Stimulated activated CD4-positive, alpha-beta T cell treated with anti-CD3 and anti-CD28 coated beads, Interleukin-2, amount 100 ng/mL, for 24 hours (primary cell): ENCODE data around the gene SMIM13.

Experiments used
- DNase-seq, 2 donors: peaks; one replicate each; pipeline ENCODE4 v3.0.0-alpha.2; 2020

SMIM13 gene

DNA sequence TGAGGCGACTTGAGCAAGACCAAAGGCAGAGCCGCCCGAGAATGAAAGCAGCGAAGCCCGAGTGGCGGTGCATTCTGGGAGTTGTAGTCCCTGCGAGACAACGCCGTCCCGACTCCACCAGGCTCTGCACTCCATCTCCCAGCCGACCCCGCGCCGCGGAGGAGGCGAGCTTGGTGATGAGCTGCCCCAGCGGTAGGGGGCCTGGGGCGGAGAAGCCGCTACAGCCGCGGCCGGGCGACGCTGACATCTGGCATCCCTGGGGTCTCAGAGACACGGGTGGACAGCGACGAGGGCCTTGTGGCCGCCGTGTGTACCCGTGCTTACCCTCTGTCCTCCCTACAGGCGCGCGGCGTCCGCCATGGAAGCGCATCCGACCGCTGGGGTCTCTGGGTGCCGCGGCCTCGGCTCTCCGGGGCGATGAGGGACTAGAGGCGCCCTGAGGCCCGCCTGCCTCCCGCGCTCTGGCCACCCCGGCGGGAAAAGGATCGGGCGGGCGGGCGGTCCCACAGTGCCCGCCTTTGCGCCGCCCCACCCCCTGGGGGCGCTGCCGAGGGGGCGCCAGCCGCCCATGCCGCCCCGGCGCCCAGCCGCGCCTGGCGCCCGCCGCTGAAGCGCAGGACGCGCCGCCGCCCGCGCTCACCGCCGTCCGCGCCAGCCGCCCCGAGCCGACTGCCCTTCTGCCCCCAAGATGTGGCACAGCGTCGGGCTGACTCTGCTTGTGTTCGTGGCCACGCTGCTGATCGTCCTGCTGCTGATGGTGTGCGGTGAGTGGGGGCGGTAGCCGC lies at the start of gene SMIM13:
SMIM13 (plus strand) TSS at position 209 of the 785 bp plus-strand sequence; CDS start at position 689, 480 bp downstream.
- peak; percentile 95 to 96 for DNase-seq

DNA sequence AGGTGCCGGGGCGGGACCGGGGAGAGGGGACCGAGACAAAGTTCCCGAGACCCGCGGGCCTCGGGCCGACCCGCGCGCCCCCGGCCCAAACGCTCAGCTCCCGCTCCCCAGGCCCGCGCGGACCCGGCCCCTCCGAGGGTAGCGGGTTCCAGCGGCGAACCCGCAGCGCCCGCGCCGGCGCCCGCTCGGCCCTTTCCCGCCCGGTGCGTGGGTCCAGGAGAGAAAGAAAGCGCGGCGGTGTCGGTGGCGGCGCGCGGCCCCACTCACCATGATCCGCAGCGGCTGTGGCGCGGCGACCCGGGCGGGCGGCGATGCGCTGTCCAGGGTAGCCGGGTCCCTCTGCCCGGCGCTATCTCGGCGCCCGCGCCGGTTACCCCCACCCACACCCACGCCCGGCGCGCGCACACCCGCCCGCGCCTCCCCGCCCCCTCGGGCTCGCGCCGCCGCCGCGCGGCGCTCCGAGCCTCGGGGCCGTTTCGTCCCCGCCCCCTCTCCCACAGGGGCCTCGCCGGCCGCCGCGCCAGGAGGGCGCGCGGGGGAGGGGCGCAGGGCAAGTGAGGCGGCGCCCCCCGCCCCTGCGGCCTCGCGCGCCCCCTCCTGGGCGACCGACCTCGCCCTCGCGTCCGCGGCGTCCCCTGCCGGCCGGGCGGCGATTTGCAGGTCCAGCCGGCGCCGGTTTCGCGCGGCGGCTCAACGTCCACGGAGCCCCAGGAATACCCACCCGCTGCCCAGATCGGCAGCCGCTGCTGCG lies 49.5 kb upstream of the SMIM13 start, which contains the start of gene ELOVL2:
ELOVL2 (minus strand) TSS at position 345 of the 751 bp plus-strand sequence; CDS start at position 270, 75 bp downstream.
- DNase-seq = peak in 1 of 2 donors; percentile 49

DNA sequence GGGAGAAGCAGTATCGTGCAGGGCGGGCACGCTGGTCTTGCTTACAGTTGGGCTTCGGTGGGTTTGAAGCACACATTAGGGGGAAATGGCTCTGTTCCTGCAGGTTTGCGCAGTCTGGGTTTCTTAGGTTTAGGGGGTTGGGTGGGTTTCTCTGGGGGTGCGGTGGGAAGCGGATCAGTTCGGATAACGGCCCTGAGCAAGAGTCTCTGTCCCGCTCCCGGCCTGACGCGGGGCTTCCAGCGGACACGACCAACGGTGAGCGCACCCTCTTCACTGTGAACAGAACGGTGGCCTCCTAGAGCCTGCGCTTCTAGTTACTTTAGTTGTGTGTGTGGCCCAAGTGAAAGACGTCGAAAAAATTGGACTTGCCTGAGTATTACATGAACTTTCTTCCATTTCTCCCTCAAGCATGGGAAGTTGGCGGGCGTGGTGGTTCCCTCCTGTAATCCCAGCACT lies 48.9 kb upstream of the SMIM13 start:
- DNase-seq = no peak

- DNase-seq = no peak
Observed at GRCh38 chr6:11050731-11051130, 42.9 kb upstream of the SMIM13 start.

DNA sequence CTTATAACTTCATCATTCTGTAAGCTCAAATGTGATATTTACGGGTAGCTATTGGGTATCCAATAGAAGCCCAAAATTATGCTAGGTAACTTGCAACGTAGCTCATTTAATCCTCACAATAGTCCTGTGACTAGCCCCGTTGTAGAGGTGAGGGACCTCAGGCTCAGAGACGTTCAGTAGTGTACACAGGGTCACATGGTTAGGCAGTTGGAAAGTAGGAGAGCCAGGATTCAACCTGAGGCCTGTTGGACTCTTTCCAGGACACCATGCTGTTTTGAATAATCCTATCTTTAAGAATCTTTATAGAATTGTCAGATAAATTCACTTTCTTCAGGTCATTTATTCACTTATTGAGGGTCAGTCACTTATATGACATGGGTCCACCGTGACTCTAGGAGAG lies 40.3 kb upstream of the SMIM13 start:
- no peak for DNase-seq

DNA sequence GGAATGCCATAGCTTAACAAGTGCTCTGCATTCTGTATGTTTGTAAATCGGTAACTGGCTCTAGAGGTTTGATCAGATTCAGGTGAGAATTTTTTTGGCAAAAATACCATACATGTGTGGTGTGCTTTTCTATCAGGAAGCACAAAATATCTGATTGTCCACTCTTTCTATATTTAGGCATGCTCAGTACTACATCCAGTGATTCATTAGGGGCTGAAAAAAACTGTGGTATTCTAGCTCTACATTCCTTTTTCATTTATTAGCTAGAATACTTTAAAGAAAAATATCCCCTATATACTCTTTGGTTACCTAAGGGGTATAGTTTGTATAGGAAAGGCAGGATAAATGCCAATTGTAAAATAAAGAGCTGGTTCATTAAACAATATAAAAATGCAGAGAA lies 38.9 kb upstream of the SMIM13 start:
- DNase-seq = no peak

DNA sequence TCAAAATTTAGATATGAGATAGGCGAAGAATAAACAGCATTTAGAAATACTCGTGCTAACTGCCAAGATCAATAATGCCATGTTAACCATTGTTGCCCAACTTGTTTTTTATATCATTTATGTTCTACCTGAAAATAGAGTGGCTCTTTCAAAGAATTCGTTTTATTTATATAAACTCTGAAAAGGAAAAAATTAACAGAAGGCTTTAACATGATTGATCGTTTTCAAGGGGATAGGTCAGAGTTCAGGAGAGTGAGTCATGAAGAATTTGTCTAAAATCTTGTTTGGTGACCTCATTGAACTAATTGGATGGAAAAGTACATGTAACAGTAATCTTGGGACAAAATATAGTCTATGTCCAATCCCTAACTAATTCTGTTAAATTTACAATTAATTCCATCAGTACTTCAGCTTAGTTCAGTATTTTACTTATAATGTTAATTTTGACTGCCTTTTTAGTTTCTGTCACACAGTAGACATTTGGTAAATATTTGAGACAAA lies 38.5 kb upstream of the SMIM13 start:
- no peak for DNase-seq

DNA sequence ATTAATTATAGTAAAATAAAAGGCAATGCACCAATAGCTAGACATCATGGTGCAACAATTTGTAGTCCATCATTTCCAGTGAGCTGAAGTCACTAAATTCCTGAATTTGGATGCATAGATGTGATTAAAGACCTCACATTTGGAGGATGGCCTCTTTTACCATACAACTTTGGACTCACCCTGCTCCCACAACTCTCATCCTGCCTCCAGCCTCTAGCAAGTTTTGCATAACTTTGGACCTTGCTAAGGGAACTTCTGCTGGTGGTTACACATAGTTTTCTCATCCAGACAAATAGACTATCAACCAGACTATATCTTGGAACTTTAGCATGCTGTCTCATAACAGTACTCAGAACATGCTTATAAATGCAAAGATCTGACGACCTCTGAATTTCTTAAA lies 36.8 kb upstream of the SMIM13 start:
- DNase-seq = no peak

DNA sequence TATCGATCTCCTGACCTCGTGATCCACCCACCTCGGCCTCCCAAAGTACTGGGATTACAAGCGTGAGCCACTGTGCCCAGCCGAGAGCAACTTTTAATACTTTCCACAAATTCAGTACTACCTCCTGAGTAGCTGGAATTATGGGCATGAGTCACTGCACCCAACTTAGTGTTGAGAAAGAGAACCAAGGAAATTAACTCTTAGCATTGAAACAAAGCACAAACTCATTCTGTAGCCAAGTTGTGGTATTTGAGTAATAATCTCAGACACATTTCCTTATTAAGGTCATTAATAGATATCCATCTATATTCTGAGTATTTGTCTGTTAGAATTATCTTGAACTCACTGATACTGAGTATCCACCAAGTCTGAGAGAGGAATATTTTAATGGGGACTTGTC lies 35.2 kb upstream of the SMIM13 start:
- no peak for DNase-seq

GRCh38 chr6:11062083-11062482 lies 31.6 kb upstream of the SMIM13 start:
- no peak for DNase-seq

- DNase-seq = no peak
Observed at GRCh38 chr6:11062715-11063114, 30.9 kb upstream of the SMIM13 start.

DNA sequence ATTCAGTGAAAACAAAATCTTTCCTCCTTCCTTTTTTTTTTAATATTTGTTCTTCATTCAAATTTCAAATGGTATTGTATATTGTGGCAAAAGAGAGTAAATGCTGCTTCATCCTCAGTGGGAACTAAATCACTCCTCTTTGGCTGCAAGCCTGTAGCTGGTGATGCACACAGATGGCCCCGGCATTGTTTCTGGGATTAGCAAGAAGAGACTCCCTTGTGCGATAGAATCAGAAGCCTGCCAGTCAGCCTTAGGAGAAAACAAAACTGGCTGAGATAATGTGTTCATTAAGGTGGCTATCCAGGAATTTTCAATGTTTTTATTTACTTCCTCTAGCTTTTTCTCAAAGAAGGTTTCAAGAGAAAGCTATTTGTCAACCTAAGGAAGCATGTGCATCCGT lies 28.8 kb upstream of the SMIM13 start:
- no peak for DNase-seq

- no peak for DNase-seq
Observed at GRCh38 chr6:11065436-11066202, 28.0 kb upstream of the SMIM13 start.

GRCh38 chr6:11066505-11067347 lies 26.9 kb upstream of the SMIM13 start:
- DNase-seq = no peak

- DNase-seq = no peak
Observed at GRCh38 chr6:11067348-11067747, 26.3 kb upstream of the SMIM13 start.

GRCh38 chr6:11069760-11070159 lies 23.9 kb upstream of the SMIM13 start:
- DNase-seq = no peak

DNA sequence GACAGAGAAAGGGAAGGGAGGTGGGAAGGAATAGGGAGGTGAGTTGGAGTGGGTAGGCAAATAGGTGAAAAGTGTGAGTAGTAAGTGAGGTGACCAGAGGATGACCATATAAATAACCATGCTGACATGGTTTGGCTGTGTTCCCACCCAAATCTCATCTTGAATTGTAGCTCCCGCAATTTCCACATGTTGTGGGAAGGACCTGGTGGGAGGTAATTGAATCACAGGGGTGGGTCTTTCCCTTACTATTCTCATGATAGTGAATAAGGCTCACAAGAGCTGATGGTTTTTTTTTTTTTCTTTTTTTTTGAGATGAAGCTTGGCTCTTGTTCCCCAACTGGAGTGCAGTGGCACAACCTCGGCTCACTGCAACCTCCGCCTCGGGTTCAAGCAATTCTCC lies 21.5 kb upstream of the SMIM13 start:
- DNase-seq = no peak

GRCh38 chr6:11076540-11076939 lies 17.1 kb upstream of the SMIM13 start:
- no peak for DNase-seq

GRCh38 chr6:11078266-11078665 lies 15.4 kb upstream of the SMIM13 start:
- DNase-seq = no peak

DNA sequence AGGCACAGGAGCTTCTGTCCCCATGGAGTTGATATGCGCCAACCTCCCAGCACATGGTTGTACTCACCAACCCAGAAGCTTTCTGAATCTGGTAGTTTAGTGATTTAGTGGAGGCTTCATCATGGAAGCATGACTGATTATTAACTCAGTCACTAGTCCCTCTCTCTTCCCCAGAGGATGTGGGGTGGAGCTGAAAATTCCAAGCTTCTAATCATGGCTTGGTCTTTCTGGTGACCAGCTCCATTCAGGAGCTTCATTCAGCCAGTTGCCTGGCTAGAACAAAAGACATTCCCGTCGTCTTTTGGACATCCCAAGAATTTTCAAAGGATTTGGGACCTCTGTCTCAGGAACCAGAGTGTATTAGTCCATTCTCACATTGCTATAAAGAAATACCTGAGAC lies 13.3 kb upstream of the SMIM13 start:
- no peak for DNase-seq

- no peak for DNase-seq
Observed at GRCh38 chr6:11083491-11083890, 10.1 kb upstream of the SMIM13 start.

GRCh38 chr6:11083956-11084355 lies 9.7 kb upstream of the SMIM13 start:
- no peak for DNase-seq
